ENCODE measurements around the gene GALNS. TPM values are rescaled to one million over a fixed set of nuclear protein-coding genes. Genes with fewer than 3 reads are reported as not detected.

Gene GALNS
- total and polyA plus RNA-seq, 7 experiments from 2014 or later: 9.8 to 64.3 (median 49.7) TPM

- H3K27me3 Mint-ChIP-seq: peaks cover 5 to 23% (median 9%) of the 10 kb centered on the region in 5 donors
- H3K4me3 ChIP-seq (ENCODE audit: low read length): no peak overlapping the region
- no peaks in the 10 kb centered on the region for H3K27me3 ChIP-seq (ENCODE audit: control insufficient read depth in 2 of 2, insufficient read depth in 2 of 2, low read length in 2 of 2)
- intact Hi-C loops (cut with micrococcal nuclease): no loop called here
- no peaks in the 10 kb centered on the region for H3K9me3 Mint-ChIP-seq
- ChIA-PET POLR2A (no interaction called here), CTCF (no interaction called here)
- DNase-seq (no peak), ATAC-seq (no peak)
- H3K27ac ChIP-seq (ENCODE audit: low read depth, low read length): no peak overlapping the region
- no peak overlapping the region for H3K4me3 Mint-ChIP-seq
- H3K36me3 ChIP-seq (ENCODE audit: control insufficient read depth in 2 of 3, insufficient read depth in 3 of 3, low read length in 3 of 3): no peaks in the 10 kb centered on the region
- H3K4me1 ChIP-seq (ENCODE audit: control insufficient read depth in 2 of 2, insufficient read depth in 2 of 2, low read length in 2 of 2): no peaks in the 10 kb centered on the region
- H3K4me1 Mint-ChIP-seq: peaks cover 0 to 9% (median 0%) of the 10 kb centered on the region in 7 donors
- no peaks in the 10 kb centered on the region for H3K9me3 ChIP-seq (ENCODE audit: control insufficient read depth in 2 of 3, low read length in 3 of 3)
- H3K27ac Mint-ChIP-seq: no peak overlapping the region
- no peaks in the 10 kb centered on the region for H3K36me3 Mint-ChIP-seq
Measured at GRCh38 chr16:88868974-88869672, 12.4 kb upstream of the GALNS start.

GRCh38 chr16:88867581-88868246 lies 11.0 kb upstream of the GALNS start:
- POLR2A ChIA-PET: interaction anchor here (1.3 kb wide), 1 partner anchor 10 kb away, joined by 3 read pairs; no protein-coding TSS in a partner anchor
- Histone ChIP-seq H3K36me3 (ENCODE audit: control insufficient read depth in 2 of 3, insufficient read depth in 3 of 3, low read length in 3 of 3) (peaks cover 0 to 4% (median 0%) of the 10 kb centered on the region in 3 experiments), H3K4me1 (ENCODE audit: control insufficient read depth in 2 of 2, insufficient read depth in 2 of 2, low read length in 2 of 2) (no peaks in the 10 kb centered on the region), H3K4me3 (ENCODE audit: low read length) (no peak overlapping the region), H3K27me3 (ENCODE audit: control insufficient read depth in 2 of 2, insufficient read depth in 2 of 2, low read length in 2 of 2) (no peaks in the 10 kb centered on the region), H3K9me3 (ENCODE audit: control insufficient read depth in 2 of 3, low read length in 3 of 3) (no peaks in the 10 kb centered on the region), H3K27ac (ENCODE audit: low read depth, low read length) (no peak overlapping the region)
- no peak overlapping the region for H3K27ac Mint-ChIP-seq
- DNase-seq (no peak), ATAC-seq (no peak)
- CTCF ChIA-PET: no interaction called here
- peaks cover 0 to 9% (median 0%) of the 10 kb centered on the region in 7 donors for H3K4me1 Mint-ChIP-seq
- peaks cover 5 to 23% (median 9%) of the 10 kb centered on the region in 5 donors for H3K27me3 Mint-ChIP-seq
- H3K4me3 Mint-ChIP-seq: no peak overlapping the region
- intact Hi-C loops (cut with micrococcal nuclease): no loop called here
- H3K36me3 Mint-ChIP-seq: peaks cover 0 to under 1% (median 0%) of the 10 kb centered on the region in 5 donors
- no peaks in the 10 kb centered on the region for H3K9me3 Mint-ChIP-seq

- H3K36me3 ChIP-seq (ENCODE audit: control insufficient read depth in 2 of 3, insufficient read depth in 3 of 3, low read length in 3 of 3): peaks cover 0 to 17% (median 4%) of the 10 kb centered on the region in 3 experiments
- H3K4me3 ChIP-seq (ENCODE audit: low read length): no peak within 1 kb of the TSS
- no peak for ATAC-seq
- Mint-ChIP-seq H3K9me3 (no peaks in the 10 kb centered on the region), H3K4me3 (no peak within 1 kb of the TSS), H3K4me1 (peaks cover 0 to 8% (median 0%) of the 10 kb centered on the region in 7 donors), H3K27me3 (peaks cover 5 to 17% (median 8%) of the 10 kb centered on the region in 5 donors), H3K36me3 (peaks cover 0 to 6% (median 0%) of the 10 kb centered on the region in 5 donors), H3K27ac (peak within 1 kb of the TSS in 1 of 9 donors; percentile 22)
- CTCF ChIA-PET: interaction anchor here (0.6 kb wide), 1 partner anchor 150 kb away, joined by 3 read pairs; no protein-coding TSS in a partner anchor
- no peak for DNase-seq
- H3K27ac ChIP-seq (ENCODE audit: low read depth, low read length): no peak within 1 kb of the TSS
- no peaks in the 10 kb centered on the region for H3K9me3 ChIP-seq (ENCODE audit: control insufficient read depth in 2 of 3, low read length in 3 of 3)
- H3K4me1 ChIP-seq (ENCODE audit: control insufficient read depth in 2 of 2, insufficient read depth in 2 of 2, low read length in 2 of 2): no peaks in the 10 kb centered on the region
- POLR2A ChIA-PET: interaction anchor here (1.3 kb wide), 1 partner anchor 9 kb away, joined by 3 read pairs; no protein-coding TSS in a partner anchor
- intact Hi-C loops (cut with micrococcal nuclease): no loop called here
- H3K27me3 ChIP-seq (ENCODE audit: control insufficient read depth in 2 of 2, insufficient read depth in 2 of 2, low read length in 2 of 2): no peaks in the 10 kb centered on the region
Measured at GRCh38 chr16:88866151-88866920, 9.6 kb upstream of the GALNS start, which contains the start of gene PABPN1L. TSS of gene PABPN1L (minus strand) at chr16:88866660. CDS start at chr16:88866606, 54 bp downstream.

- intact Hi-C loops (cut with micrococcal nuclease): no loop called here
Measured at GRCh38 chr16:88865742-88866141, 9.0 kb upstream of the GALNS start.

GRCh38 chr16:88865310-88865709 lies 8.6 kb upstream of the GALNS start:
- ATAC-seq: no peak
- Mint-ChIP-seq H3K4me3 (no peak overlapping the region), H3K27ac (no peak overlapping the region), H3K27me3 (peaks cover 0 to 7% (median 0%) of the 10 kb centered on the region in 5 donors), H3K4me1 (peaks cover 0 to 5% (median 0%) of the 10 kb centered on the region in 7 donors), H3K36me3 (peaks cover 0 to 13% (median 0%) of the 10 kb centered on the region in 5 donors), H3K9me3 (no peaks in the 10 kb centered on the region)
- peaks cover 0 to 28% (median 4%) of the 10 kb centered on the region in 3 experiments for H3K36me3 ChIP-seq (ENCODE audit: control insufficient read depth in 2 of 3, insufficient read depth in 3 of 3, low read length in 3 of 3)
- no peaks in the 10 kb centered on the region for H3K27me3 ChIP-seq (ENCODE audit: control insufficient read depth in 2 of 2, insufficient read depth in 2 of 2, low read length in 2 of 2)
- no peaks in the 10 kb centered on the region for H3K4me1 ChIP-seq (ENCODE audit: control insufficient read depth in 2 of 2, insufficient read depth in 2 of 2, low read length in 2 of 2)
- H3K9me3 ChIP-seq (ENCODE audit: control insufficient read depth in 2 of 3, low read length in 3 of 3): no peaks in the 10 kb centered on the region
- no peak overlapping the region for H3K4me3 ChIP-seq (ENCODE audit: low read length)
- no peak overlapping the region for H3K27ac ChIP-seq (ENCODE audit: low read depth, low read length)
- DNase-seq: no peak
- intact Hi-C loops (cut with micrococcal nuclease): no loop called here
- POLR2A ChIA-PET: no interaction called here
- CTCF ChIA-PET: no interaction called here

More at GRCh38 chr16:88865742-88866141, 9.0 kb upstream of the GALNS start:
- Histone ChIP-seq H3K36me3 (ENCODE audit: control insufficient read depth in 2 of 3, insufficient read depth in 3 of 3, low read length in 3 of 3) (peaks cover 0 to 23% (median 4%) of the 10 kb centered on the region in 3 experiments), H3K27ac (ENCODE audit: low read depth, low read length) (no peak overlapping the region), H3K27me3 (ENCODE audit: control insufficient read depth in 2 of 2, insufficient read depth in 2 of 2, low read length in 2 of 2) (no peaks in the 10 kb centered on the region), H3K9me3 (ENCODE audit: control insufficient read depth in 2 of 3, low read length in 3 of 3) (no peaks in the 10 kb centered on the region), H3K4me1 (ENCODE audit: control insufficient read depth in 2 of 2, insufficient read depth in 2 of 2, low read length in 2 of 2) (no peaks in the 10 kb centered on the region), H3K4me3 (ENCODE audit: low read length) (no peak overlapping the region)
- Mint-ChIP-seq H3K27me3 (peaks cover 2 to 11% (median 2%) of the 10 kb centered on the region in 5 donors), H3K9me3 (no peaks in the 10 kb centered on the region), H3K36me3 (peaks cover 0 to 11% (median 0%) of the 10 kb centered on the region in 5 donors), H3K4me1 (peaks cover 0 to 4% (median 0%) of the 10 kb centered on the region in 7 donors), H3K27ac (no peak overlapping the region), H3K4me3 (no peak overlapping the region)
- CTCF ChIA-PET: no interaction called here
- ATAC-seq (no peak), DNase-seq (no peak)
- POLR2A ChIA-PET: no interaction called here

- Histone ChIP-seq H3K36me3 (ENCODE audit: control insufficient read depth in 2 of 3, insufficient read depth in 3 of 3, low read length in 3 of 3) (peaks cover 4 to 35% (median 6%) of the 10 kb centered on the region in 3 experiments), H3K27ac (ENCODE audit: low read depth, low read length) (no peak overlapping the region), H3K4me3 (ENCODE audit: low read length) (no peak overlapping the region), H3K4me1 (ENCODE audit: control insufficient read depth in 2 of 2, insufficient read depth in 2 of 2, low read length in 2 of 2) (no peaks in the 10 kb centered on the region), H3K27me3 (ENCODE audit: control insufficient read depth in 2 of 2, insufficient read depth in 2 of 2, low read length in 2 of 2) (no peaks in the 10 kb centered on the region), H3K9me3 (ENCODE audit: control insufficient read depth in 2 of 3, low read length in 3 of 3) (no peaks in the 10 kb centered on the region)
- no peak overlapping the region for H3K27ac Mint-ChIP-seq
- peaks cover 0 to 17% (median 0%) of the 10 kb centered on the region in 5 donors for H3K36me3 Mint-ChIP-seq
- ChIA-PET CTCF (no interaction called here), POLR2A (no interaction called here)
- H3K9me3 Mint-ChIP-seq: no peaks in the 10 kb centered on the region
- peaks cover 0 to 6% (median 0%) of the 10 kb centered on the region in 7 donors for H3K4me1 Mint-ChIP-seq
- DNase-seq: no peak
- no peak overlapping the region for H3K4me3 Mint-ChIP-seq
- intact Hi-C loops (cut with micrococcal nuclease): no loop called here
- no peak for ATAC-seq
- H3K27me3 Mint-ChIP-seq: peaks cover 0 to under 1% (median 0%) of the 10 kb centered on the region in 5 donors
Measured at GRCh38 chr16:88864521-88864920, 7.8 kb upstream of the GALNS start.

All from naive thymus-derived CD4-positive, alpha-beta T cell (primary cell).